H1 (cell line): ENCODE results near the gene C14orf132. TPM values are rescaled to one million over a fixed set of nuclear protein-coding genes. Genes with fewer than 3 reads are reported as not detected.

Experiments used
- BRCA1 ChIP-seq: IDR thresholded peaks from 2 replicates; pipeline ENCODE4 v1.6.1; 2012; ENCODE audit warnings: low read depth, low read length, improper control_type of control experiment
- HDAC6 ChIP-seq: IDR thresholded peaks from one replicate; pipeline ENCODE4 v1.7.1; 2012; ENCODE audit warnings: low read depth, mild to moderate bottlenecking, inconsistent platforms, low read length, moderate library complexity
- KDM4A ChIP-seq: IDR thresholded peaks from one replicate; pipeline ENCODE4 v1.7.1; 2012; ENCODE audit warnings: low read depth, mild to moderate bottlenecking, moderate library complexity, low read length, inconsistent platforms; ENCODE audit not compliant: severe bottlenecking
- TAF1 ChIP-seq: IDR thresholded peaks from 2 replicates; pipeline ENCODE4 v1.6.1; 2011; ENCODE audit warnings: mild to moderate bottlenecking, low read depth, low read length
- polyA plus RNA-seq, 7 experiments: library from polyadenylated mRNA; depleted of rRNA in 3 of 7; stranded (reverse) in 5 of 7; unstranded in 2 of 7; fragments of >200 nt in 5 of 7; fragments of 200-250 nt in 2 of 7; gene quantifications; 1 replicate in 5 of 7; 2 replicates in 1 of 7; 4 replicates in 1 of 7; pipeline versions ENCODE4 v1.2.1 to v1.2.3, GENCODE V29; 2011 to 2013; ENCODE audit warnings: missing spikeins in 2 of 7, mixed read lengths in 2 of 7
- total RNA-seq: library from RNA; stranded (reverse); fragmentation: NEBNext Ultra II Directional; extraction: Animal tissue kit (Norgen Biotek cat#: 25700); gene quantifications from 2 replicates; pipeline ENCODE4 v1.2.1, GENCODE V29; 2021

C14orf132 gene
- total and polyA plus RNA-seq, 2 of the 8 experiments (the other 6 are each of a cell fraction or from before 2014, with no cell fraction given) = 11.7 to 32.5 TPM

DNA sequence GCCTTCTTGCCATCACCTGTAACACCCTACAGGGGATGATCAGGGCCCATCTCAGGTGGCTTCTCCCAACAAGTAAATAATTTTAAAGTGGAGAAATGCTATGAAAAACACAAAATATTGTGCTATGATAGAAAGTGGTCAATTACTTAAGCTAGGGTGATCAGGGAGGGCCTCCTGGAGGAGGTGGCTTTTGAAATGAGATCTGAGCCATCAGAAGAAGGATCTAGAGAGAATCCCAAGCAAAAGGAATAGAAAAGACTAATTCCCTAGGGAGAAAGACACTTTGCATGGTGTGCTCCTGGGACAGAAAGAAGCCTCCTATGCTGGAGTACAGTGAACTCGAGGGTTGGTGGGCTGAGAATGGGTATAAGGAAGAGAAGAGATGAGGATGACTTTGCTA is 7.5 kb upstream of the C14orf132 start (continued):
- TF ChIP-seq HDAC6 = no peak
- no peak for TF ChIP-seq BRCA1
- no peak for TF ChIP-seq KDM4A
- TF ChIP-seq TAF1 = no peak
